ENCODE results near the gene CACTIN. TPM values are rescaled to one million over a fixed set of nuclear protein-coding genes. Genes with fewer than 3 reads are reported as not detected.

CACTIN gene
- total RNA-seq, 1 experiment from 2014 or later, result 33.2 TPM

- Histone ChIP-seq H3K36me3 (ENCODE audit: control insufficient read depth in 1 of 2, insufficient read depth in 2 of 2, low read length in 2 of 2) (peaks cover 0 to 4% of the 10 kb centered on the region in 2 experiments; a peak in 1 of 4 replicates), H2AFZ (ENCODE audit: low read depth, low read length, poor library complexity, severe bottlenecking) (no peak within 1 kb of the TSS), H3K79me2 (ENCODE audit: insufficient read depth, low read length) (no peaks in the 10 kb centered on the region), H3K4me2 (ENCODE audit: low read length) (peak within 1 kb of the TSS; percentile 83), H3K27ac (ENCODE audit: low read depth, low read length) (peak within 1 kb of the TSS; percentile 79), H3K4me1 (ENCODE audit: control insufficient read depth in 1 of 2, insufficient read depth in 2 of 2, low read length in 2 of 2) (peaks cover 13 to 28% of the 10 kb centered on the region in 2 experiments), H3K9me2 (ENCODE audit: insufficient read depth) (no peaks in the 10 kb centered on the region), H3K9me3 (ENCODE audit: control insufficient read depth in 1 of 2, insufficient read depth in 1 of 2, low read depth in 1 of 2, low read length in 2 of 2) (no peaks in the 10 kb centered on the region), H4K20me1 (ENCODE audit: insufficient read depth) (no peaks in the 10 kb centered on the region), H3K27me3 (ENCODE audit: insufficient read depth, low read length) (no peaks in the 10 kb centered on the region), H3K4me3 (replicated peaks in 1 of 2; ENCODE audit: low read depth in 1 of 2, low read length in 2 of 2) (peak within 1 kb of the TSS; percentile 64 to 67), H3K9ac (ENCODE audit: low read length) (peak within 1 kb of the TSS; percentile 67)
- BruUV-seq (replicated peaks), result no TSS peak
- peak; percentile 86 for ATAC-seq
- no peak for TF ChIP-seq YY1 (IDR thresholded peaks at IDR 0.05; ENCODE audit: extremely low read depth, insufficient replicate concordance, low read depth, low read length)
- peak; percentile 89; the same call in 1 of the 2 replicates for TF ChIP-seq ZFX (IDR thresholded peaks at IDR 0.05)
- no peak for TF ChIP-seq TCF7L2 (IDR thresholded peaks at IDR 0.05; ENCODE audit: borderline replicate concordance, extremely low read depth, insufficient read depth, insufficient read length)
- no peak for TF ChIP-seq CBX3 (IDR thresholded peaks at IDR 0.05; ENCODE audit: low read depth)
- no peak for TF ChIP-seq MAX (IDR thresholded peaks at IDR 0.05)
- peak; percentile 19 for DNase-seq (ENCODE audit: low read depth, low spot score)
- POLR2A ChIA-PET, result no interaction called here
- intact Hi-C loops (cut with micrococcal nuclease), result no loop called here
- CTCF ChIA-PET, result no interaction called here
- RAD21 ChIA-PET (ENCODE audit: low non-redundant PET in 1 of 2, low total read pairs in 2 of 2, uncharacterized antibody in 2 of 2, unreplicated experiment in 2 of 2), result no interaction called here
Measured at GRCh38 chr19:3606690-3607289, 19.8 kb downstream of the CACTIN start, which contains the start of gene TBXA2R. Gene TBXA2R (minus strand): TSS chr19:3606875. CDS start chr19:3600634, 6,241 bp downstream.

GRCh38 chr19:3606174-3606689 is 20.4 kb downstream of the CACTIN start:
- CTCF ChIA-PET, result no interaction called here

More at GRCh38 chr19:3606174-3606689, 20.4 kb downstream of the CACTIN start:
- ChIA-PET POLR2A (no interaction called here), RAD21 (ENCODE audit: low non-redundant PET in 1 of 2, low total read pairs in 2 of 2, uncharacterized antibody in 2 of 2, unreplicated experiment in 2 of 2) (no interaction called here)
- Histone ChIP-seq H3K4me3 (replicated peaks in 1 of 2; ENCODE audit: low read depth in 1 of 2, low read length in 2 of 2) (peak overlapping the region; percentile 64 to 67), H3K27ac (ENCODE audit: low read depth, low read length) (peak overlapping the region; percentile 79; the same call in 1 of the 2 replicates), H3K9me3 (ENCODE audit: control insufficient read depth in 1 of 2, insufficient read depth in 1 of 2, low read depth in 1 of 2, low read length in 2 of 2) (no peaks in the 10 kb centered on the region), H3K27me3 (ENCODE audit: insufficient read depth, low read length) (no peaks in the 10 kb centered on the region), H2AFZ (ENCODE audit: low read depth, low read length, poor library complexity, severe bottlenecking) (no peak overlapping the region), H3K79me2 (ENCODE audit: insufficient read depth, low read length) (no peaks in the 10 kb centered on the region), H4K20me1 (ENCODE audit: insufficient read depth) (no peaks in the 10 kb centered on the region), H3K9ac (ENCODE audit: low read length) (peak overlapping the region; percentile 67), H3K4me1 (ENCODE audit: control insufficient read depth in 1 of 2, insufficient read depth in 2 of 2, low read length in 2 of 2) (peaks cover 13 to 28% of the 10 kb centered on the region in 2 experiments), H3K36me3 (ENCODE audit: control insufficient read depth in 1 of 2, insufficient read depth in 2 of 2, low read length in 2 of 2) (no peaks in the 10 kb centered on the region; a peak in 1 of 4 replicates), H3K9me2 (ENCODE audit: insufficient read depth) (no peaks in the 10 kb centered on the region), H3K4me2 (ENCODE audit: low read length) (peak overlapping the region; percentile 83)
- peak; percentile 10 for DNase-seq (ENCODE audit: low read depth, low spot score)
- intact Hi-C loops (cut with micrococcal nuclease), result no loop called here
- no TSS peak for BruUV-seq (replicated peaks)
- TF ChIP-seq CBX3 (IDR thresholded peaks at IDR 0.05; ENCODE audit: low read depth) (no peak), ZFX (IDR thresholded peaks at IDR 0.05) (no peak), ATF3 (IDR thresholded peaks at IDR 0.05) (no peak), CTCF (IDR thresholded peaks at IDR 0.05 in 2 of 3, conservative IDR thresholded peaks at IDR 0.05 in 1 of 3; ENCODE audit: borderline replicate concordance in 1 of 3, insufficient read depth in 1 of 3, low read depth in 2 of 3, low read length in 2 of 3) (no peak), MAX (IDR thresholded peaks at IDR 0.05) (peak; percentile 78; the same call in 1 of the 2 replicates), SIN3A (IDR thresholded peaks at IDR 0.05; ENCODE audit: low read depth) (peak; percentile 65; the same call in 1 of the 2 replicates), SP1 (IDR thresholded peaks at IDR 0.05; ENCODE audit: low read depth) (no peak), TCF7L2 (IDR thresholded peaks at IDR 0.05; ENCODE audit: borderline replicate concordance, extremely low read depth, insufficient read depth, insufficient read length) (peak; percentile 47), EZH2 (IDR thresholded peaks at IDR 0.05) (no peak), FOSL1 (IDR thresholded peaks at IDR 0.05; ENCODE audit: low read depth) (no peak), ZBTB33 (IDR thresholded peaks at IDR 0.05; ENCODE audit: extremely low read depth, insufficient replicate concordance, low read length) (peak; percentile 15)
- peak; percentile 82 for ATAC-seq
